GM10248 (cell line): ENCODE data around the gene COL6A3.

ENCODE experiments used
- CTCF ChIA-PET: fragments of 300-600 bp; sonication (Branson Sonifier 250); formaldehyde crosslinking; extraction: SDS; loops from one replicate; lab custom pipeline; 2021; ENCODE audit warnings: antibody characterized with exemption; lab: Yijun Ruan, JAX
- POLR2A ChIA-PET: fragments of 350-650 bp; sonication (Branson Sonifier 250); formaldehyde crosslinking; extraction: SDS; loops from one replicate; lab custom pipeline; 2020; ENCODE audit warnings: antibody characterized with exemption; lab: Yijun Ruan, JAX
- DNase-seq: peaks from one replicate; pipeline ENCODE4 v3.0.0; 2012; ENCODE audit errors: extremely low spot score
- TF ChIP-seq, protein P1 (sequence below): IDR thresholded peaks from 2 replicates; pipeline ENCODE4 v1.5.1; 2012; ENCODE audit warnings: mild to moderate bottlenecking, low read depth; ENCODE audit errors: extremely low read depth, missing control alignments, control extremely low read depth

Gene COL6A3

DNA sequence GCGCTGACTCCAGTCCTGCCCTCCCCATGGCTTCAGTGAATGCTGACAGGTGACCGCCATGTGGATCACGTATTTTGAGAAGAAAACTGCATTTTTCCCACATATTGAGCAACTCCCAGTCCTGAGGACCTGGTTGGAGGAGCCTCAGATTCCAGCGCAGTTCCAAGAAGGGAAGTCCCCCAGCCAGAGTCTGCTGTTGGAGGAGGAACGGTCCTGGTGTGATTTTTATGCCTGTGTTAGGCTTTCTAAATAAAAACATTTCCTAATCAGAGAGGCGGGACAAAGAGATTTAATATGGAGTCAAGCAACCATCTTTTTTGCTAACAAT is 32.3 kb upstream of the COL6A3 start:
- TF ChIP-seq, protein P1, sequence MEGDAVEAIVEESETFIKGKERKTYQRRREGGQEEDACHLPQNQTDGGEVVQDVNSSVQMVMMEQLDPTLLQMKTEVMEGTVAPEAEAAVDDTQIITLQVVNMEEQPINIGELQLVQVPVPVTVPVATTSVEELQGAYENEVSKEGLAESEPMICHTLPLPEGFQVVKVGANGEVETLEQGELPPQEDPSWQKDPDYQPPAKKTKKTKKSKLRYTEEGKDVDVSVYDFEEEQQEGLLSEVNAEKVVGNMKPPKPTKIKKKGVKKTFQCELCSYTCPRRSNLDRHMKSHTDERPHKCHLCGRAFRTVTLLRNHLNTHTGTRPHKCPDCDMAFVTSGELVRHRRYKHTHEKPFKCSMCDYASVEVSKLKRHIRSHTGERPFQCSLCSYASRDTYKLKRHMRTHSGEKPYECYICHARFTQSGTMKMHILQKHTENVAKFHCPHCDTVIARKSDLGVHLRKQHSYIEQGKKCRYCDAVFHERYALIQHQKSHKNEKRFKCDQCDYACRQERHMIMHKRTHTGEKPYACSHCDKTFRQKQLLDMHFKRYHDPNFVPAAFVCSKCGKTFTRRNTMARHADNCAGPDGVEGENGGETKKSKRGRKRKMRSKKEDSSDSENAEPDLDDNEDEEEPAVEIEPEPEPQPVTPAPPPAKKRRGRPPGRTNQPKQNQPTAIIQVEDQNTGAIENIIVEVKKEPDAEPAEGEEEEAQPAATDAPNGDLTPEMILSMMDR: no peak
- no peak for DNase-seq
- ChIA-PET POLR2A (no interaction called here), CTCF (no interaction called here)

DNA sequence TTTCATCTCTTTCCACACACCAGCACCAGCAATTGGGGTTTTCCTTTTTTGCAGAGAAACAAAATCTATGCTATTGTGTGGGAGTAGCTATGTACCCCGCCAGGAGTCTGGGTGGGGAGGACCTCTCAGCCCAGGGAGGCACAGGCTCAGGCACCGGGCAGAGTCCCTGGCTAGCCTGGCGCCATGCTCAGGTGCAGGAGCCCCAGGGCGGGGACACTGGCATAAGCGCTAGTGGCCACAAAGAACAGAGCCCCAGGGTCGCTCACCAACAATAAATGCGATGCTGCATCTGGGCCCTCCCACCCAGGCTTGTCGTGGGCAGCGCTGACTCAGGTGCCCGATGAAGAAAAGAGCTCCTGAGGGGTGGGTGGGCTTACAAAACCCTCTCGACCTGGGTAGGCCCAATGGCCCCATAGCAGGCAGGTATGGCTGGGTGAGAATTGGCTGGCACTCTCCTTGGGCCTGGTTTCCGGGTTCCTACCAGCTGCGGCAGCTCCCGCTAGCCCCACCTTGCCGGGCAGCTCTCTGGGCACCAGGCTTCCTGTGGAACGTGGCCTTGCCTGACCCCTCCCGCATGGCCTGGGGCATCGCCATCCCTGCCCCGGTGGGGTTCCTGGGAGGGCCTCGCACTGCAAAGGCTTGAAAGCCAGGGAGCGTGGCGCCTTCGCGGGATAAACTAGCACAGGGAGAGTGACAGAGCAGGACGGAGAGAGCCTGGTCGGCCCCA is 31.8 kb upstream of the COL6A3 start:
- no peak for DNase-seq
- ChIA-PET CTCF (no interaction called here), POLR2A (no interaction called here)
- TF ChIP-seq, protein P1: no peak

DNA sequence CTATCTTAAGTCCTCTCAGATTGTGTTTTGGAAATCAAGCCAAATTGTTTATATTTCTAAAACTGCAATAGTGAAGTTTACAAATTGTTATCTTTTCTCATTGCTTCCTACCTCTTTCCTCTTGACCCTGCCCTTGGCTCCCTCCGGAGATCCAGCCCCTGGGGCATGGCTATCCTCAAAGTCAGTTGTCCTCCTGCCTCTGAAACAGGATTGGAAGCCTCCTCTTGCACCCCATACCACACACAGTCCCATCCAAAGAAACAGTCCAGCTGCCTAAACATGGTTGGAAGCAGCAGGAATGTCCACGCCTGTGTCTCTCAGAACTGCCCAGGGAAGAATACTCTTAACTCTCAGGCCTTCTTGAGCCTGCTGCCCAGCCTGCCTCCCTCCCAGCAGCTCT is 30.1 kb upstream of the COL6A3 start:
- DNase-seq: no peak
- ChIA-PET CTCF (interaction anchor here (1.9 kb wide), 1 partner anchor 23 kb away, joined by 6 read pairs; no protein-coding TSS in a partner anchor), POLR2A (no interaction called here)
- TF ChIP-seq, protein P1: no peak

DNA sequence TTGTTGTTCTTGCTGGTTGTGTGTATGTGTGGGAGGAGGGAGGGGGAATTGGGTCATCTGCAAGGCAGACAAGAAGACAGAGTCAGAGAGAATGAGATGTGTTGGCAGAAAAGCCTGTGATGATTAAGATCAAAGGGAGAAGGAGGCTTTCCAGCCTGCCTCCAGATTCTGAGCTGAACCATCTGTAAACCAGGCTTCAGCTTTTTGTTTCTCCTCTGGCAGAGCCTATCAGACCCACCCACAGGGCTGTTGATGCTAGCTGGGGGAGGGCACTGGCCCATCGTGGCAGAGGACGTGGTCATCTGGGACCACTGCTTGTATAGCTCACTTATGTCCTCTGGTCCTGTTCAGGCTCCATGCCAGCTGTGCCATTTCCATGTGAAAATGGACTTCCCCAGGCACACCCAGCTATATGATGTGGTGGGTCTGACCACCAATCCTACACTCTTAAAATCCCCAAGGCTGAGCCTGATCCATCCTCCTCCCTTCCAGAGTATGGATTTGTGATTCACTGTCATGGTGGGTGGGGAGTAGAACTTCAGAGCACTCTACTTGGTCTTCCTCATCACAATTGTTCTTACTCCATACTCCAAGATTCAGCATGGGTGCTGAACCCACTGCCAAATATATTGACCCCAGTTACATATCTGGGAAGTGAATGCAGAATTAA is 27.8 kb upstream of the COL6A3 start:
- CTCF ChIA-PET: interaction anchor here (0.8 to 1.9 kb wide), 4 partner anchors 12 to 141 kb away, joined by 3 to 4 read pairs (median 4); no protein-coding TSS in a partner anchor
- POLR2A ChIA-PET: no interaction called here
- DNase-seq: no peak
- TF ChIP-seq, protein P1: no peak

DNA sequence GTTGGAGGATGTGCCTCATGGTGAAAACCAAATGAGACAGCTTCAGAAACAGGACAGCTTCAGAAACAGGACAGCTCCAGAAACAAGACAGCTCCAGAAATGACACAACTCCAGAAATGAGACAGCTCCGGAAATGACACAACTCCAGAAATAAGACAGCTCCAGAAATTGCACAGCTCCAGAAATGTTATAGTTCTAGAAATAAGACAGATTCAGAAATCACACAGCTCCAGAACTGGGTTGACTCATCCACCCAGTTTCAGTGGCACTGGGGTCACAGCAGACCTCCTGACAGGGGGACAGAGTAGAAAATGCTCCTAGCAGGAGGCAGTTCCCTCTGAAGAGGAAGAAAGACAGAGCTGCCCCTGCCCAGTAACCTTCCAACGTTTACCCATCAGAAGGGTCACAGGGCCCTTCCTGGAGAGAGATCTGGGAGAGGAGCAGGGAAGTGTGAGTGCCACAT is 26.9 kb upstream of the COL6A3 start:
- CTCF ChIA-PET: interaction anchor here (0.8 to 1.2 kb wide), 2 partner anchors 19 to 142 kb away, joined by 3 read pairs; no protein-coding TSS in a partner anchor
- POLR2A ChIA-PET: no interaction called here
- no peak for DNase-seq
- TF ChIP-seq, protein P1: no peak

DNA sequence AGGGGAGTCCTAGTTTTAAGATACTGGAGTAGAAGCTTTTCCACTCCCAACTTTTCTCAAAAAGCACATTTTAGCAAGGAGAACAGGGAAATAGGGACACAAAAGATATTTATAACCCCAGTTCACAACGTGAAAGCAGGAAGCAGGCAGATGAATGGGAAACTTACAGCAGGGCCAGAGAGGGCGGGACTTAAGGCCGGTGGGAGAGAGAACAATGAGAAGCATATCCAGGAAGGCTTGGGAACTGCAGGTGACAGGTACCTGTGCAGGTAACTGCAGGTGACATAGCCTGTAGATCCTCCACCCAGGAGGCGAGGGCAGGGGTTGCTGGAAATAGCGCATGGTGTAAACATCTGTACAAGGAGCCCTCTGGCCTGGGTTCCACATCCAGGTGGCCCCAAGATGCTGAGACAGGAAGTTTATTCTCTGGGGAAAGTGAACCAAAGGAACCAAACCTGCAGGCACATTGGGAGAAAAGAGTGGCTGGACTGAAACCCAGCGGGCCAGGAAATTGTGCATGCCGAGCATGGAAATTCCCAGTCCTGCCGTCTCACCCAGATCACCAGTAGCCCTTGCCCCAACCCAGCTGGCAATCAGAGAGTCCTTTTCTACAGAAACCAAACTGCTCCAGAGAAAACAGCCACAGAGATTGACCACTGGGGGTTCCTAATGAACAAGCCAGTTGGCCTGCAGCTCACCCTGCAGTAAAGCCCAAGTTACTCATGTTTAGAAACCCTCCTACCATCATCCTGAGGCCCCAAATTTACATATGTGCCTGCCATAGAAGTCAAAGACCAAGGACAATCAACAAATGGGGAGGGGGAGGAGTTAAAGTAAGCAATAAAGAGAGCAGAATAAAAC is 24.3 kb upstream of the COL6A3 start:
- POLR2A ChIA-PET: no interaction called here
- TF ChIP-seq, protein P1: no peak
- CTCF ChIA-PET: no interaction called here
- no peak for DNase-seq
